Measurements from ENCODE around the gene CCDC85C.

CCDC85C gene

GRCh38 chr14:99507860-99508640, 96.0 kb downstream of the CCDC85C start:
- no peak for DNase-seq

GRCh38 chr14:99506276-99506675, 97.7 kb downstream of the CCDC85C start:
- no peak for DNase-seq

- no peak for DNase-seq
Measured at GRCh38 chr14:99505089-99505488, 98.9 kb downstream of the CCDC85C start.

GRCh38 chr14:99503848-99504453, 100.1 kb downstream of the CCDC85C start:
- no peak for DNase-seq

GRCh38 chr14:99502989-99503421, 101.0 kb downstream of the CCDC85C start:
- DNase-seq: no peak

- no peak for DNase-seq
Measured at GRCh38 chr14:99497894-99498293, 106.1 kb downstream of the CCDC85C start.

GRCh38 chr14:99497341-99497740, 106.7 kb downstream of the CCDC85C start:
- no peak for DNase-seq

GRCh38 chr14:99484106-99484505, 119.9 kb downstream of the CCDC85C start:
- no peak for DNase-seq

GRCh38 chr14:99481745-99482099, 122.3 kb downstream of the CCDC85C start:
- DNase-seq: no peak

- DNase-seq: peak; percentile 100
Measured at GRCh38 chr14:99480917-99481744, 122.9 kb downstream of the CCDC85C start, which contains the start of gene CCNK. Gene CCNK (plus strand): TSS chr14:99481409. CDS start chr14:99492678, 11,269 bp downstream.

GRCh38 chr14:99479906-99480869, 123.8 kb downstream of the CCDC85C start, which contains the start of gene SETD3:
Gene SETD3 (minus strand): TSS chr14:99480859. CDS start chr14:99465805, 15,054 bp downstream.
- DNase-seq: peak; percentile 12 to 43

- DNase-seq: no peak
Measured at GRCh38 chr14:99479160-99479905, 124.7 kb downstream of the CCDC85C start.

GRCh38 chr14:99478128-99478527, 125.9 kb downstream of the CCDC85C start:
- no peak for DNase-seq

GRCh38 chr14:99476864-99477263, 127.1 kb downstream of the CCDC85C start:
- DNase-seq: no peak

GRCh38 chr14:99475660-99476059, 128.3 kb downstream of the CCDC85C start:
- DNase-seq: no peak

- DNase-seq: no peak
Measured at GRCh38 chr14:99475179-99475578, 128.8 kb downstream of the CCDC85C start.

- DNase-seq: no peak
Measured at GRCh38 chr14:99473458-99473857, 130.5 kb downstream of the CCDC85C start.

GRCh38 chr14:99472937-99473336, 131.1 kb downstream of the CCDC85C start:
- DNase-seq: no peak

GRCh38 chr14:99471731-99472130, 132.3 kb downstream of the CCDC85C start:
- DNase-seq: no peak

GRCh38 chr14:99468836-99469592, 135.0 kb downstream of the CCDC85C start:
- DNase-seq: peak in 1 of 2 experiments; percentile 38

- no peak for DNase-seq
Measured at GRCh38 chr14:99468081-99468480, 135.9 kb downstream of the CCDC85C start.
